SK-N-SH treated with all-trans-retinoic acid at 6 μM for 48 hours (cell line): ENCODE results near the gene ATP10B.

Source experiments
- ATAC-seq: fragments of 200-7000 bp; cut with Tn5 transposase; 3 replicates; pipeline ENCODE4 v1.9.1; 2020; ENCODE audit warnings: mild to moderate bottlenecking, moderate library complexity
- ARNTL ChIP-seq: fragments of 450-650 bp; formaldehyde crosslinking; IDR thresholded peaks from 2 replicates; pipeline ENCODE4 v1.5.0; 2020; ENCODE audit warnings: low read depth, mild to moderate bottlenecking, moderate library complexity, borderline replicate concordance
- BACH2 ChIP-seq: fragments of 250-450 bp; sonication (Bioruptor Pico); IDR thresholded peaks from 2 replicates; pipeline ENCODE4 v1.9.0; 2021; ENCODE audit warnings: mild to moderate bottlenecking, borderline replicate concordance
- CREB5 ChIP-seq: fragments of 250-450 bp; sonication (Bioruptor Pico); IDR thresholded peaks from 2 replicates; pipeline ENCODE4 v1.5.1; 2020; ENCODE audit warnings: low read depth, mild to moderate bottlenecking, moderate library complexity
- CSDC2 ChIP-seq: fragments of 250-450 bp; sonication (Bioruptor Pico); IDR thresholded peaks from 2 replicates; pipeline ENCODE4 v1.5.0; 2020; ENCODE audit warnings: mild to moderate bottlenecking, moderate library complexity
- ESRRG ChIP-seq: fragments of 250-450 bp; sonication (Bioruptor Pico); IDR thresholded peaks from 2 replicates; pipeline ENCODE4 v1.6.1; 2021; ENCODE audit warnings: mild to moderate bottlenecking
- GLIS3 ChIP-seq: fragments of 250-450 bp; sonication (Bioruptor Pico); IDR thresholded peaks from 2 replicates; pipeline ENCODE4 v1.5.0; 2020; ENCODE audit warnings: mild to moderate bottlenecking, moderate library complexity
- ISL1 ChIP-seq: fragments of 250-450 bp; sonication (Bioruptor Pico); IDR thresholded peaks from 2 replicates; pipeline ENCODE4 v2.1.2; 2022; ENCODE audit warnings: mild to moderate bottlenecking, moderate library complexity
- OSR1 ChIP-seq: fragments of 250-450 bp; sonication (Bioruptor Pico); IDR thresholded peaks from 2 replicates; pipeline ENCODE4 v1.8.0; 2022; ENCODE audit warnings: moderate library complexity, mild to moderate bottlenecking, inconsistent platforms
- PPARA ChIP-seq: fragments of 250-450 bp; sonication (Bioruptor Pico); IDR thresholded peaks from 2 replicates; pipeline ENCODE4 v1.5.0; 2020; ENCODE audit warnings: mild to moderate bottlenecking, borderline replicate concordance
- RARB ChIP-seq: fragments of 250-450 bp; sonication (Bioruptor Pico); IDR thresholded peaks from 2 replicates; pipeline ENCODE4 v1.8.0; 2021; ENCODE audit warnings: mild to moderate bottlenecking, moderate library complexity
- SNAI2 ChIP-seq: fragments of 250-450 bp; sonication (Bioruptor Pico); IDR thresholded peaks from 2 replicates; pipeline ENCODE4 v1.5.0; 2020; ENCODE audit warnings: mild to moderate bottlenecking, moderate library complexity
- TCF4 ChIP-seq: fragments of 250-450 bp; sonication (Bioruptor Pico); IDR thresholded peaks from 2 replicates; pipeline ENCODE4 v1.8.0; 2021; ENCODE audit warnings: mild to moderate bottlenecking, moderate library complexity, borderline replicate concordance
- TOX ChIP-seq: fragments of 250-450 bp; sonication (Bioruptor Pico); IDR thresholded peaks from 2 replicates; pipeline ENCODE4 v1.8.0; 2021; ENCODE audit warnings: mild to moderate bottlenecking, moderate library complexity, borderline replicate concordance
- ZC3H10 ChIP-seq: fragments of 250-450 bp; sonication (Bioruptor Pico); IDR thresholded peaks from 2 replicates; pipeline ENCODE4 v1.5.1; 2021; ENCODE audit warnings: mild to moderate bottlenecking, moderate library complexity
- ZFP3 ChIP-seq: fragments of 250-450 bp; sonication (Bioruptor Pico); IDR thresholded peaks from 2 replicates; pipeline ENCODE4 v1.5.0; 2020; ENCODE audit warnings: mild to moderate bottlenecking, moderate library complexity
- ZFP30 ChIP-seq: fragments of 450-650 bp; formaldehyde crosslinking; IDR thresholded peaks from 2 replicates; pipeline ENCODE4 v1.5.0; 2022; ENCODE audit warnings: mild to moderate bottlenecking, moderate library complexity
- ZNF565 ChIP-seq: fragments of 450-650 bp; formaldehyde crosslinking; conservative IDR thresholded peaks from 2 replicates; pipeline ENCODE4 v1.5.0; 2020; ENCODE audit warnings: low read depth, mild to moderate bottlenecking, moderate library complexity
- ZNF70 ChIP-seq: fragments of 450-650 bp; formaldehyde crosslinking; IDR thresholded peaks from 2 replicates; pipeline ENCODE4 v1.5.0; 2020; ENCODE audit warnings: mild to moderate bottlenecking, moderate library complexity
- ZNF8 ChIP-seq: fragments of 450-650 bp; formaldehyde crosslinking; IDR thresholded peaks from 2 replicates; pipeline ENCODE4 v1.5.0; 2020; ENCODE audit warnings: mild to moderate bottlenecking, moderate library complexity
- TF ChIP-seq, protein P1 (sequence below): fragments of 250-450 bp; sonication (Bioruptor Pico); IDR thresholded peaks from 2 replicates; pipeline ENCODE4 v1.8.0; 2020; ENCODE audit warnings: mild to moderate bottlenecking, moderate library complexity, borderline replicate concordance
- TF ChIP-seq, protein P2 (sequence below): fragments of 250-450 bp; sonication (Bioruptor Pico); IDR thresholded peaks from 2 replicates; pipeline ENCODE4 v1.5.0; 2020; ENCODE audit warnings: mild to moderate bottlenecking, moderate library complexity
- TF ChIP-seq, protein P3 (sequence below): fragments of 250-450 bp; sonication (Bioruptor Pico); IDR thresholded peaks from 2 replicates; pipeline ENCODE4 v1.5.1; 2021; ENCODE audit warnings: mild to moderate bottlenecking, moderate library complexity
- TF ChIP-seq, protein P4 (sequence below): fragments of 250-450 bp; sonication (Bioruptor Pico); IDR thresholded peaks from 2 replicates; pipeline ENCODE4 v1.8.0; 2021; ENCODE audit warnings: low read depth, mild to moderate bottlenecking, moderate library complexity, borderline replicate concordance

ATP10B gene

DNA sequence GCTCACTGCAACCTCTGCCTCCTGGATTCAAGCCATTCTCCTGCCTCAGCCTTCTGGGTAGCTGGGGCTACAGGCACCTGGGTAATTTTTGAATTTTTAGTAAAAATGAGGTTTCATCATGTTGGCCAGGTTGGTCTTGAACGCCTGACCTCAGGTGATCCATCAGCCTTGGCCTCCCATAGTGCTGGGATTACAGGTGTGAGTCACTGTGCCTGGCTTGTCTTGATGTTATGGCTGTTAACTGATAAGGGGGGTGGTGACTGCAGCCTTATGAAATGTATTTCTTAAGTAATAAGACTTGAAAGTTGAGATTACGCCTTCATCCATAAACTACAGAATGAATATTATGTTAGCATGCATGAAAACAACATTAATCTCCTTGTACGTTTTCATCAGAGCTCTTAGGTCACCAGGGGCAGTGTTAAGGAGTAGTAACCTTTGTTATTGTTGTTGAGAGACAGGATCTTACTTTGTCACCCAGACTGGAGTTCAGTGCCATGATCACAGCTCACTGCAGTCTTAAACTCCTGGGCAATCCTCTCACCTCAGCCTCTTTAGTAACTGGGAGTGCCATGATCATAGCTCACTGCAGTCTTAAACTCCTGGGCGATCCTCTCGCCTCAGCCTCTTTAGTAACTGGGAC is 148.3 kb downstream of the ATP10B start:
- no peak for ATAC-seq
- TF ChIP-seq ZNF565 (no peak), ZC3H10 (CRISPR knock-in tag) (no peak), TCF4 (CRISPR knock-in tag) (no peak), GLIS3 (CRISPR knock-in tag) (no peak), SNAI2 (CRISPR knock-in tag) (no peak), RARB (no peak), BACH2 (CRISPR knock-in tag) (no peak), OSR1 (CRISPR knock-in tag) (no peak), ARNTL (CRISPR knock-in tag) (no peak), PPARA (CRISPR knock-in tag) (no peak), ISL1 (CRISPR knock-in tag) (no peak)
- TF ChIP-seq, protein P1, sequence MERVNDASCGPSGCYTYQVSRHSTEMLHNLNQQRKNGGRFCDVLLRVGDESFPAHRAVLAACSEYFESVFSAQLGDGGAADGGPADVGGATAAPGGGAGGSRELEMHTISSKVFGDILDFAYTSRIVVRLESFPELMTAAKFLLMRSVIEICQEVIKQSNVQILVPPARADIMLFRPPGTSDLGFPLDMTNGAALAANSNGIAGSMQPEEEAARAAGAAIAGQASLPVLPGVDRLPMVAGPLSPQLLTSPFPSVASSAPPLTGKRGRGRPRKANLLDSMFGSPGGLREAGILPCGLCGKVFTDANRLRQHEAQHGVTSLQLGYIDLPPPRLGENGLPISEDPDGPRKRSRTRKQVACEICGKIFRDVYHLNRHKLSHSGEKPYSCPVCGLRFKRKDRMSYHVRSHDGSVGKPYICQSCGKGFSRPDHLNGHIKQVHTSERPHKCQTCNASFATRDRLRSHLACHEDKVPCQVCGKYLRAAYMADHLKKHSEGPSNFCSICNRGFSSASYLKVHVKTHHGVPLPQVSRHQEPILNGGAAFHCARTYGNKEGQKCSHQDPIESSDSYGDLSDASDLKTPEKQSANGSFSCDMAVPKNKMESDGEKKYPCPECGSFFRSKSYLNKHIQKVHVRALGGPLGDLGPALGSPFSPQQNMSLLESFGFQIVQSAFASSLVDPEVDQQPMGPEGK = no peak
- TF ChIP-seq, protein P2, sequence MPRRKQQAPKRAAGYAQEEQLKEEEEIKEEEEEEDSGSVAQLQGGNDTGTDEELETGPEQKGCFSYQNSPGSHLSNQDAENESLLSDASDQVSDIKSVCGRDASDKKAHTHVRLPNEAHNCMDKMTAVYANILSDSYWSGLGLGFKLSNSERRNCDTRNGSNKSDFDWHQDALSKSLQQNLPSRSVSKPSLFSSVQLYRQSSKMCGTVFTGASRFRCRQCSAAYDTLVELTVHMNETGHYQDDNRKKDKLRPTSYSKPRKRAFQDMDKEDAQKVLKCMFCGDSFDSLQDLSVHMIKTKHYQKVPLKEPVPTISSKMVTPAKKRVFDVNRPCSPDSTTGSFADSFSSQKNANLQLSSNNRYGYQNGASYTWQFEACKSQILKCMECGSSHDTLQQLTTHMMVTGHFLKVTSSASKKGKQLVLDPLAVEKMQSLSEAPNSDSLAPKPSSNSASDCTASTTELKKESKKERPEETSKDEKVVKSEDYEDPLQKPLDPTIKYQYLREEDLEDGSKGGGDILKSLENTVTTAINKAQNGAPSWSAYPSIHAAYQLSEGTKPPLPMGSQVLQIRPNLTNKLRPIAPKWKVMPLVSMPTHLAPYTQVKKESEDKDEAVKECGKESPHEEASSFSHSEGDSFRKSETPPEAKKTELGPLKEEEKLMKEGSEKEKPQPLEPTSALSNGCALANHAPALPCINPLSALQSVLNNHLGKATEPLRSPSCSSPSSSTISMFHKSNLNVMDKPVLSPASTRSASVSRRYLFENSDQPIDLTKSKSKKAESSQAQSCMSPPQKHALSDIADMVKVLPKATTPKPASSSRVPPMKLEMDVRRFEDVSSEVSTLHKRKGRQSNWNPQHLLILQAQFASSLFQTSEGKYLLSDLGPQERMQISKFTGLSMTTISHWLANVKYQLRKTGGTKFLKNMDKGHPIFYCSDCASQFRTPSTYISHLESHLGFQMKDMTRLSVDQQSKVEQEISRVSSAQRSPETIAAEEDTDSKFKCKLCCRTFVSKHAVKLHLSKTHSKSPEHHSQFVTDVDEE (CRISPR knock-in tag) = no peak
- TF ChIP-seq, protein P3, sequence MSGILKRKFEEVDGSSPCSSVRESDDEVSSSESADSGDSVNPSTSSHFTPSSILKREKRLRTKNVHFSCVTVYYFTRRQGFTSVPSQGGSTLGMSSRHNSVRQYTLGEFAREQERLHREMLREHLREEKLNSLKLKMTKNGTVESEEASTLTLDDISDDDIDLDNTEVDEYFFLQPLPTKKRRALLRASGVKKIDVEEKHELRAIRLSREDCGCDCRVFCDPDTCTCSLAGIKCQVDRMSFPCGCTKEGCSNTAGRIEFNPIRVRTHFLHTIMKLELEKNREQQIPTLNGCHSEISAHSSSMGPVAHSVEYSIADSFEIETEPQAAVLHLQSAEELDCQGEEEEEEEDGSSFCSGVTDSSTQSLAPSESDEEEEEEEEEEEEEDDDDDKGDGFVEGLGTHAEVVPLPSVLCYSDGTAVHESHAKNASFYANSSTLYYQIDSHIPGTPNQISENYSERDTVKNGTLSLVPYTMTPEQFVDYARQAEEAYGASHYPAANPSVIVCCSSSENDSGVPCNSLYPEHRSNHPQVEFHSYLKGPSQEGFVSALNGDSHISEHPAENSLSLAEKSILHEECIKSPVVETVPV = no peak
- TF ChIP-seq, protein P4, sequence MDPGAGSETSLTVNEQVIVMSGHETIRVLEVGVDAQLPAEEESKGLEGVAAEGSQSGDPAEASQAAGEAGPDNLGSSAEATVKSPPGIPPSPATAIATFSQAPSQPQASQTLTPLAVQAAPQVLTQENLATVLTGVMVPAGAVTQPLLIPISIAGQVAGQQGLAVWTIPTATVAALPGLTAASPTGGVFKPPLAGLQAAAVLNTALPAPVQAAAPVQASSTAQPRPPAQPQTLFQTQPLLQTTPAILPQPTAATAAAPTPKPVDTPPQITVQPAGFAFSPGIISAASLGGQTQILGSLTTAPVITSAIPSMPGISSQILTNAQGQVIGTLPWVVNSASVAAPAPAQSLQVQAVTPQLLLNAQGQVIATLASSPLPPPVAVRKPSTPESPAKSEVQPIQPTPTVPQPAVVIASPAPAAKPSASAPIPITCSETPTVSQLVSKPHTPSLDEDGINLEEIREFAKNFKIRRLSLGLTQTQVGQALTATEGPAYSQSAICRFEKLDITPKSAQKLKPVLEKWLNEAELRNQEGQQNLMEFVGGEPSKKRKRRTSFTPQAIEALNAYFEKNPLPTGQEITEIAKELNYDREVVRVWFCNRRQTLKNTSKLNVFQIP = no peak
- TF ChIP-seq, all 23 proteins: peak for 0

DNA sequence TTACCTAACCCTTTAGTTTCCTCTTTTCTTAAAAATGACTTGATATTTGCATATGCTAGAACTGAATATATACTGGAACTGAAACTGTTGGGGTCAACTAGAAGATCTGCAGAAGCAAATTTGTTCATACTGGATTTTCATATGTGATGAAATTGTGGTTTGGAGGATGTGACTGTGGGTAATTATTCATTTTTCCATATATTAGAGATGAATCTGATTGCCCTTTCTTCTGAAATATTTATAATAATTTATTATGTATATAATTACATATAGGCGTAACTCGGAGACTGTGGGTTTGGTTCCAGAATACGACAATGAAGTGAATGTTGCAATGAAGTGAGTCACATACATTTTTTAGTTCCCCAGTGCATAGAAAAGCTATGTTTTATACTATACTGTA is 149.1 kb downstream of the ATP10B start:
- no peak for ATAC-seq
- TF ChIP-seq ZNF70 (CRISPR knock-in tag) (no peak), RARB (no peak), OSR1 (CRISPR knock-in tag) (no peak), ESRRG (CRISPR knock-in tag) (no peak), ZNF565 (no peak)

GRCh38 chr5:160702311-160702803 is 149.7 kb downstream of the ATP10B start:
- no peak for ATAC-seq
- TF ChIP-seq ZNF8 = no peak
- no peak for TF ChIP-seq ZNF565
- no peak for TF ChIP-seq TOX (CRISPR knock-in tag)
- TF ChIP-seq ESRRG (CRISPR knock-in tag) = no peak
- TF ChIP-seq CSDC2 (CRISPR knock-in tag) = no peak
- no peak for TF ChIP-seq CREB5 (CRISPR knock-in tag)
- TF ChIP-seq ZFP3 (CRISPR knock-in tag) = no peak
- TF ChIP-seq, protein P3 = no peak
- TF ChIP-seq, protein P2 (CRISPR knock-in tag) = no peak
- TF ChIP-seq ISL1 (CRISPR knock-in tag) = no peak
- no peak for TF ChIP-seq SNAI2 (CRISPR knock-in tag)
- TF ChIP-seq ZC3H10 (CRISPR knock-in tag) = no peak
- TF ChIP-seq TCF4 (CRISPR knock-in tag) = no peak
- no peak for TF ChIP-seq ZFP30 (CRISPR knock-in tag)
